Measurements from ENCODE around the gene CENPU. TPM values are rescaled to one million over a fixed set of nuclear protein-coding genes. Genes with fewer than 3 reads are reported as not detected.

Gene CENPU
- total RNA-seq, 1 experiment from 2014 or later: 38.2 TPM

DNA sequence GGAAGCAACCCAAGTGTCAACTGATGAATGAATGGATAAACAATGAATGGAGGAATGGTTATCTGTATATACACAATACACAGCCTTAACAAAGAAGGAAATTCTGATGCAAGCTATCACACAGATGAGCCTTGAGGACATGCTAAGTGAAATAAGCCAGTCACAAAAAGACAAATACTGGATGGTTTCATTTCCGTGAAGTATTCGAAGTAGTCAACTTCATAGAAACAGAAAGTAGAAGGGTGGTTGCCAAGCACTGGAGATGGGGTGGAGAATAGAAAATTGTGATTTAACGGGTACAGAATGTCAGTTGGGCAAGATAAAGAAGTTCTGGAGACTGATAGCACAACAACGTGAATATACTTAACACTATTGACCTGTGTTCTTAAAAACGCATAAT lies 28.2 kb downstream of the CENPU start:
- Histone ChIP-seq H3K79me2 (ENCODE audit: low read length) (no peaks in the 10 kb centered on the region), H3K4me3 (ENCODE audit: low read length) (no peak overlapping the region), H3K27ac (ENCODE audit: low read length) (no peak overlapping the region), H2AFZ (ENCODE audit: low read length) (no peak overlapping the region), H3K36me3 (ENCODE audit: low read depth, low read length) (peaks cover 25% of the 10 kb centered on the region), H3K4me2 (ENCODE audit: low read length) (no peak overlapping the region), H3K9me3 (ENCODE audit: low read length) (no peaks in the 10 kb centered on the region), H3F3A (ENCODE audit: low read length, unreplicated experiment) (no peaks in the 10 kb centered on the region), H3K9ac (ENCODE audit: low read length) (no peak overlapping the region), H3K9me2 (replicated peaks; ENCODE audit: low read length) (no peaks in the 10 kb centered on the region), H4K20me1 (ENCODE audit: low read length) (no peaks in the 10 kb centered on the region), H3K4me1 (ENCODE audit: insufficient read depth, low read length) (no peaks in the 10 kb centered on the region), H3K27me3 (ENCODE audit: low read length) (no peaks in the 10 kb centered on the region)
- ATAC-seq (no peak), DNase-seq (no peak)
- BruUV-seq (replicated peaks): no TSS peak
- CTCF ChIA-PET: no interaction called here
- POLR2A ChIA-PET (ENCODE audit: unreplicated experiment): no interaction called here
- intact Hi-C loops (cut with micrococcal nuclease): no loop called here
- TF ChIP-seq, protein P1, sequence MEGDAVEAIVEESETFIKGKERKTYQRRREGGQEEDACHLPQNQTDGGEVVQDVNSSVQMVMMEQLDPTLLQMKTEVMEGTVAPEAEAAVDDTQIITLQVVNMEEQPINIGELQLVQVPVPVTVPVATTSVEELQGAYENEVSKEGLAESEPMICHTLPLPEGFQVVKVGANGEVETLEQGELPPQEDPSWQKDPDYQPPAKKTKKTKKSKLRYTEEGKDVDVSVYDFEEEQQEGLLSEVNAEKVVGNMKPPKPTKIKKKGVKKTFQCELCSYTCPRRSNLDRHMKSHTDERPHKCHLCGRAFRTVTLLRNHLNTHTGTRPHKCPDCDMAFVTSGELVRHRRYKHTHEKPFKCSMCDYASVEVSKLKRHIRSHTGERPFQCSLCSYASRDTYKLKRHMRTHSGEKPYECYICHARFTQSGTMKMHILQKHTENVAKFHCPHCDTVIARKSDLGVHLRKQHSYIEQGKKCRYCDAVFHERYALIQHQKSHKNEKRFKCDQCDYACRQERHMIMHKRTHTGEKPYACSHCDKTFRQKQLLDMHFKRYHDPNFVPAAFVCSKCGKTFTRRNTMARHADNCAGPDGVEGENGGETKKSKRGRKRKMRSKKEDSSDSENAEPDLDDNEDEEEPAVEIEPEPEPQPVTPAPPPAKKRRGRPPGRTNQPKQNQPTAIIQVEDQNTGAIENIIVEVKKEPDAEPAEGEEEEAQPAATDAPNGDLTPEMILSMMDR (conservative IDR thresholded peaks at IDR 0.05; ENCODE audit: low read depth, low read length): no peak
- TF ChIP-seq EZH2phosphoT487 (IDR thresholded peaks at IDR 0.05; ENCODE audit: borderline replicate concordance, low read length) (no peak), EZH2 (IDR thresholded peaks at IDR 0.05; ENCODE audit: low read length, unreplicated experiment) (no peak)

DNA sequence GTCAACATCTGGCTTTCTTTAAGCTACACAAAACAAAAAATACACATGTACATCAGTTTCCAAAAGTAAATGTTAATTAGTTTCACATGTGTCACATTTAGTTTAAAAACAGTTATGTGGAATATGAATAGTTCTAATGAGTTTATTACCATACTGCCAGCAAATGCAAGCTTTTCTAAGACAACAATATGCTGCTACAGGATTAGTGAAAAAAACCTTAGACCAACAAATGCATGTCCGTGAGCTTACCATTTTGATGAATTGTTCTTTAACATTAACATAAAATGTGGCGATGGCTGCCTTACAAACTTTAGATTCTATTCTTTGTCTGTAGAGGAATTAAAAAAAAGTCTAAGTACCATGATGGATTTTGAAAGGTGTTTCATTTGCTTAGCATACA lies 31.8 kb downstream of the CENPU start:
- no peaks in the 10 kb centered on the region for H3K4me1 ChIP-seq (ENCODE audit: insufficient read depth, low read length)
- no peak overlapping the region for H3K27ac ChIP-seq (ENCODE audit: low read length)
- DNase-seq (no peak), ATAC-seq (no peak)
- H3K9me3 ChIP-seq (ENCODE audit: low read length): no peaks in the 10 kb centered on the region
- TF ChIP-seq EZH2 (IDR thresholded peaks at IDR 0.05; ENCODE audit: low read length, unreplicated experiment): no peak
- TF ChIP-seq, protein P1 (conservative IDR thresholded peaks at IDR 0.05; ENCODE audit: low read depth, low read length): no peak
- TF ChIP-seq EZH2phosphoT487 (IDR thresholded peaks at IDR 0.05; ENCODE audit: borderline replicate concordance, low read length): no peak
- no peaks in the 10 kb centered on the region for H3K79me2 ChIP-seq (ENCODE audit: low read length)
- H3F3A ChIP-seq (ENCODE audit: low read length, unreplicated experiment): no peaks in the 10 kb centered on the region
- H3K4me2 ChIP-seq (ENCODE audit: low read length): no peak overlapping the region
- no peaks in the 10 kb centered on the region for H4K20me1 ChIP-seq (ENCODE audit: low read length)
- peaks cover 14% of the 10 kb centered on the region for H3K36me3 ChIP-seq (ENCODE audit: low read depth, low read length)
- no peak overlapping the region for H3K4me3 ChIP-seq (ENCODE audit: low read length)
- ChIA-PET CTCF (no interaction called here), POLR2A (ENCODE audit: unreplicated experiment) (no interaction called here)
- no peak overlapping the region for H3K9ac ChIP-seq (ENCODE audit: low read length)
- no peak overlapping the region for H2AFZ ChIP-seq (ENCODE audit: low read length)
- no peaks in the 10 kb centered on the region for H3K27me3 ChIP-seq (ENCODE audit: low read length)
- H3K9me2 ChIP-seq (replicated peaks; ENCODE audit: low read length): no peaks in the 10 kb centered on the region
- no TSS peak for BruUV-seq (replicated peaks)
- intact Hi-C loops (cut with micrococcal nuclease): no loop called here

DNA sequence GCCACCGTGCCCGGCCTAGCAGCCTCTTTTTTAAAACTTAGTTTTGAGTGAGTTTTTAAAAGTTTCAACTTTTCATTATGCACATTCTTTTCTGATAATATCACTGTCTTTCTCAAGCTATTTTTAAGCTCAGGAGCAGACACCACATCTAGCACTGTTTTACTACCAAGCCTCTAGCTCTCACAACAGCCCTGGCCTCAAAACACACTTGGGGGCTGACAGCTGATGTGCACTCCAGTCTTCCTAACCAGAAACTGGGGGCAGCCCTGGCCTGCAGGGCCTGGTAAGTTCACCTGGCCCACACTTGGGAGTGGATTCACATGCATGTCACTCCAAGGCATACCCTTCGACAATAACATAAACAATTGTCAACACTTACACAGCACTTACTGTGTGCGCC lies 34.0 kb downstream of the CENPU start:
- Histone ChIP-seq H4K20me1 (ENCODE audit: low read length) (no peaks in the 10 kb centered on the region), H3K79me2 (ENCODE audit: low read length) (no peaks in the 10 kb centered on the region), H3K4me2 (ENCODE audit: low read length) (no peak overlapping the region), H3K9ac (ENCODE audit: low read length) (no peak overlapping the region), H3K9me2 (replicated peaks; ENCODE audit: low read length) (no peaks in the 10 kb centered on the region), H3K27ac (ENCODE audit: low read length) (no peak overlapping the region), H3K27me3 (ENCODE audit: low read length) (no peaks in the 10 kb centered on the region), H3K9me3 (ENCODE audit: low read length) (no peaks in the 10 kb centered on the region), H3K4me3 (ENCODE audit: low read length) (no peak overlapping the region), H3K36me3 (ENCODE audit: low read depth, low read length) (peaks cover 24% of the 10 kb centered on the region), H3K4me1 (ENCODE audit: insufficient read depth, low read length) (no peaks in the 10 kb centered on the region), H2AFZ (ENCODE audit: low read length) (no peak overlapping the region), H3F3A (ENCODE audit: low read length, unreplicated experiment) (no peaks in the 10 kb centered on the region)
- TF ChIP-seq EZH2 (IDR thresholded peaks at IDR 0.05; ENCODE audit: low read length, unreplicated experiment) (no peak), EZH2phosphoT487 (IDR thresholded peaks at IDR 0.05; ENCODE audit: borderline replicate concordance, low read length) (no peak)
- DNase-seq (no peak), ATAC-seq (no peak)
- CTCF ChIA-PET: no interaction called here
- no TSS peak for BruUV-seq (replicated peaks)
- POLR2A ChIA-PET (ENCODE audit: unreplicated experiment): no interaction called here
- intact Hi-C loops (cut with micrococcal nuclease): no loop called here
